ENCODE data around the gene TEKT1.
A peak's percentile ranks its signal among the peaks of the same experiment; 100 is the strongest.
"Not testable (repeated sequence)": the region's sequence is repeated elsewhere in the genome, so short reads cannot be mapped to it uniquely, and the experiment has no call there.

TEKT1 gene

GRCh38 chr17:6843241-6843880, 11.8 kb upstream of the TEKT1 start:
- TF ChIP-seq, protein P1, sequence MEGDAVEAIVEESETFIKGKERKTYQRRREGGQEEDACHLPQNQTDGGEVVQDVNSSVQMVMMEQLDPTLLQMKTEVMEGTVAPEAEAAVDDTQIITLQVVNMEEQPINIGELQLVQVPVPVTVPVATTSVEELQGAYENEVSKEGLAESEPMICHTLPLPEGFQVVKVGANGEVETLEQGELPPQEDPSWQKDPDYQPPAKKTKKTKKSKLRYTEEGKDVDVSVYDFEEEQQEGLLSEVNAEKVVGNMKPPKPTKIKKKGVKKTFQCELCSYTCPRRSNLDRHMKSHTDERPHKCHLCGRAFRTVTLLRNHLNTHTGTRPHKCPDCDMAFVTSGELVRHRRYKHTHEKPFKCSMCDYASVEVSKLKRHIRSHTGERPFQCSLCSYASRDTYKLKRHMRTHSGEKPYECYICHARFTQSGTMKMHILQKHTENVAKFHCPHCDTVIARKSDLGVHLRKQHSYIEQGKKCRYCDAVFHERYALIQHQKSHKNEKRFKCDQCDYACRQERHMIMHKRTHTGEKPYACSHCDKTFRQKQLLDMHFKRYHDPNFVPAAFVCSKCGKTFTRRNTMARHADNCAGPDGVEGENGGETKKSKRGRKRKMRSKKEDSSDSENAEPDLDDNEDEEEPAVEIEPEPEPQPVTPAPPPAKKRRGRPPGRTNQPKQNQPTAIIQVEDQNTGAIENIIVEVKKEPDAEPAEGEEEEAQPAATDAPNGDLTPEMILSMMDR (IDR thresholded peaks at IDR 0.05; ENCODE audit: control insufficient read depth, insufficient read depth, low read depth, low read length, missing control alignments): peak; percentile 38

GRCh38 chr17:6841769-6842168, 10.2 kb upstream of the TEKT1 start:
- DNase-seq (ENCODE audit: low read depth): not testable (repeated sequence)

More at GRCh38 chr17:6843241-6843880, 11.8 kb upstream of the TEKT1 start:
- peak; percentile 13 for DNase-seq (ENCODE audit: low read depth)
- no peak overlapping the region for H3K4me3 ChIP-seq (ENCODE audit: control insufficient read depth, low read depth, low read length)

DNA sequence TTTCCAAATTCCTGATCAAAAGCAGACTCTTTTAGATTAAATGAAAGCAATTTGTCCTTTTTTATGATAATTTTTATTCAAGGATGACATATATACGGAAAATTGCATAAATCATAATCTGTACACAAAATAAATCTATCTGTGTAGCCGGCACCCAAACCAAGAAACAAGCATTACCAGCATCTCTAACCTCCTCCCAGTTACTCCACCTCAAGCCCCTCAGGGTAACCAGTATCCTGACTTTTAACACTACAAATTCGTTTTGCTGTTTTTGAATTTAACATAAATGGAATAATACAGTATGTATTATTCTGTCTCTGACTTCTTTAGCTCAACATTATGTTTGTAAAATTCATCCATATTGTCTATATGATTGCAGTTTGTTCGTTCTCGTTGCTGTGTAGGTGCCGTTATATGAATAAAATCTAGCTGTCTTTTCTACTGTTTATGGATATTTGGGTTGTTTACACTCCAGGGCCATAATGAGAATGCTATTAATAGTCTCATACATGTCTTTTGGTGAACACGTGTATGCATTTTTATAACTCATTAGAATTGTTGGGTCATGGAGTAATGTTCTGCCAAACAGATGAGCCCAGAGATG, 1.0 kb downstream of the TEKT1 start:
- no peak for DNase-seq (ENCODE audit: low read depth)
- no peak overlapping the region for H3K4me3 ChIP-seq (ENCODE audit: control insufficient read depth, low read depth, low read length)
- TF ChIP-seq, protein P1 (IDR thresholded peaks at IDR 0.05; ENCODE audit: control insufficient read depth, insufficient read depth, low read depth, low read length, missing control alignments): no peak

More at GRCh38 chr17:6841769-6842168, 10.2 kb upstream of the TEKT1 start:
- H3K4me3 ChIP-seq (ENCODE audit: control insufficient read depth, low read depth, low read length): not testable (repeated sequence)

- DNase-seq (ENCODE audit: low read depth): no peak
- H3K4me3 ChIP-seq (ENCODE audit: control insufficient read depth, low read depth, low read length): no peak overlapping the region
- TF ChIP-seq, protein P1 (IDR thresholded peaks at IDR 0.05; ENCODE audit: control insufficient read depth, insufficient read depth, low read depth, low read length, missing control alignments): no peak
Observed at GRCh38 chr17:6823011-6823442, 8.5 kb downstream of the TEKT1 start.

DNA sequence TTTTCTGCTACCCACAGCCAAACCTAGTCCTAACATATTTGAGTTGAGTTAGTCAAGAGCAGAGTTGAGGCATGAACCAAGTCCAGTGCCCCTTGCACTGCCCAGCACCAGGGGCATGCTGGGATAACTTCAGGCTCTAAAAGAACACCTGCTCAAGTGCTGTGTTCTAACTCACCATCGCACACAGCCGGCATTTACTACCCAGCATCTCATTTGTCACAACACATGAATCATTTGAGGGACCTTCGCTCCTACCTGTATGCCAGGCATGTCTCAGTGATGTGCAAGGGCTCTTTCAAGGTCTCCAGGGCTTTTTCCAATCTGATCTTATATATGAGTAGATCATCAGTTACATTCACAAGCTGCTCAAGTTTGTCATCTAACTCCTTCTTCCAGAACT, 12.6 kb downstream of the TEKT1 start:
- TF ChIP-seq, protein P1 (IDR thresholded peaks at IDR 0.05; ENCODE audit: control insufficient read depth, insufficient read depth, low read depth, low read length, missing control alignments): no peak
- H3K4me3 ChIP-seq (ENCODE audit: control insufficient read depth, low read depth, low read length): no peak overlapping the region
- no peak for DNase-seq (ENCODE audit: low read depth)

- not testable (repeated sequence) for DNase-seq (ENCODE audit: low read depth); H3K4me3 ChIP-seq (ENCODE audit: control insufficient read depth, low read depth, low read length)
Observed at GRCh38 chr17:6816368-6816767, 15.2 kb downstream of the TEKT1 start.

DNA sequence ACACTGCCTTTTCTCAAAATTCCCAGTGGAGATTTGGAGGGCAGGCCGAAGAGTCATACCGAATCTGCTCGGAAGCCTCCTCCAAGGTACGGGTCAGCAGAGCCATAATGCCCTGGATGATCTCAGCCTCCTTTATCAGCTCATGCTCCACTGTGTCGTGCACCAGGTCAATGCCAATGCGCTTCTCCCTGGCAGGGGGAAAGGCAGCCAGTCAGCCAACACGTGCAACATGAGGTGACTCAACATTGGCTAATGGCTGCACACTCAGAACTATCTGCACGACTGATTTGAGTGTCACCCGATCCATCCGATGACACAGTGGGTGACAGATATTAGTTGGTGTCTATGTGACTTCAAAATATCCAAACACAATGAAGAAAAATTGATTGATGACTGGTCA, 15.8 kb downstream of the TEKT1 start:
- no peak overlapping the region for H3K4me3 ChIP-seq (ENCODE audit: control insufficient read depth, low read depth, low read length)
- no peak for DNase-seq (ENCODE audit: low read depth)
- TF ChIP-seq, protein P1 (IDR thresholded peaks at IDR 0.05; ENCODE audit: control insufficient read depth, insufficient read depth, low read depth, low read length, missing control alignments): no peak

Data from AG09309 (cell line).